Measurements from ENCODE around the gene GAS7. TPM values are rescaled to one million over a fixed set of nuclear protein-coding genes. Genes with fewer than 3 reads are reported as not detected.

The GAS7 gene
- total and polyA plus RNA-seq, 4 donors = 9.0 to 112 (median 46.1) TPM

DNA sequence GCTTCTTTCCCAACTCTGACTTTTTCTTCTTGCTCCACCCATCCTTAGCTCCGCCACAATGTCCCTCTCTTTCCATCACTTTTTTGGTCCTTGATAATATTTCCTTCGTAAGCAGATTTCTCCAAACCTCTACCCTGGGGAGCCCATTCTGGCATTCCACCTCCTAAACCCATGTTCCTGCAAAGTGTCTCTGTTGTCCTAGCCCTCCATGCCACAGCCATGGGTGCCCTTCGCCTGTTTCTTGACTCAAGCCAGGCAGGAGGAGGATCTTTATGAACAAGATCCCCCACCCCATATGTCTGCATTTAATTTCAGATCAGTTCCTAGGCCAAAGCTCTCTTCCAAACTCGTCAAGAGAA, 42.4 kb downstream of the GAS7 start:
- Histone ChIP-seq H3K4me1 (ENCODE audit: control insufficient read depth in 5 of 5, insufficient read depth in 5 of 5, low read length in 5 of 5) (peaks cover 0 to 34% (median 11%) of the 10 kb centered on the region in 5 donors), H3K4me3 (no peak overlapping the region), H3K27ac (ENCODE audit: low read depth in 1 of 2, low read length in 1 of 2) (peak overlapping the region in 1 of 2 donors; percentile 37), H3K36me3 (ENCODE audit: control insufficient read depth in 4 of 4, insufficient read depth in 4 of 4, low read length in 4 of 4) (peaks cover 0 to 2% (median 0%) of the 10 kb centered on the region in 4 donors), H3K27me3 (ENCODE audit: control insufficient read depth in 3 of 3, insufficient read depth in 3 of 3, low read length in 2 of 3) (no peaks in the 10 kb centered on the region), H3K9ac (ENCODE audit: insufficient read depth in 1 of 2, low read length in 2 of 2) (no peak overlapping the region), H3K9me3 (ENCODE audit: control insufficient read depth in 4 of 4, insufficient read depth in 3 of 4, low read length in 3 of 4) (no peaks in the 10 kb centered on the region)
- TF ChIP-seq, protein P1, sequence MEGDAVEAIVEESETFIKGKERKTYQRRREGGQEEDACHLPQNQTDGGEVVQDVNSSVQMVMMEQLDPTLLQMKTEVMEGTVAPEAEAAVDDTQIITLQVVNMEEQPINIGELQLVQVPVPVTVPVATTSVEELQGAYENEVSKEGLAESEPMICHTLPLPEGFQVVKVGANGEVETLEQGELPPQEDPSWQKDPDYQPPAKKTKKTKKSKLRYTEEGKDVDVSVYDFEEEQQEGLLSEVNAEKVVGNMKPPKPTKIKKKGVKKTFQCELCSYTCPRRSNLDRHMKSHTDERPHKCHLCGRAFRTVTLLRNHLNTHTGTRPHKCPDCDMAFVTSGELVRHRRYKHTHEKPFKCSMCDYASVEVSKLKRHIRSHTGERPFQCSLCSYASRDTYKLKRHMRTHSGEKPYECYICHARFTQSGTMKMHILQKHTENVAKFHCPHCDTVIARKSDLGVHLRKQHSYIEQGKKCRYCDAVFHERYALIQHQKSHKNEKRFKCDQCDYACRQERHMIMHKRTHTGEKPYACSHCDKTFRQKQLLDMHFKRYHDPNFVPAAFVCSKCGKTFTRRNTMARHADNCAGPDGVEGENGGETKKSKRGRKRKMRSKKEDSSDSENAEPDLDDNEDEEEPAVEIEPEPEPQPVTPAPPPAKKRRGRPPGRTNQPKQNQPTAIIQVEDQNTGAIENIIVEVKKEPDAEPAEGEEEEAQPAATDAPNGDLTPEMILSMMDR (IDR thresholded peaks at IDR 0.05; ENCODE audit: control extremely low read depth, extremely low read depth) = no peak
- DNase-seq = no peak
- no peak for ATAC-seq (ENCODE audit: insufficient read depth, low FRiP score)
- 82 to 87% methylated on average over 4 of the region's 4 CpGs for WGBS, 2 donors

- 69 to 71% methylated on average over 8 of the region's 8 CpGs for WGBS, 2 donors
- TF ChIP-seq, protein P1 (IDR thresholded peaks at IDR 0.05; ENCODE audit: control extremely low read depth, extremely low read depth) = no peak
- ATAC-seq (ENCODE audit: insufficient read depth, low FRiP score) (no peak), DNase-seq (peak; percentile 88 to 96 (median 94))
- Histone ChIP-seq H3K9ac (ENCODE audit: insufficient read depth in 1 of 2, low read length in 2 of 2) (no peak overlapping the region), H3K27ac (ENCODE audit: low read depth in 1 of 2, low read length in 1 of 2) (no peak overlapping the region), H3K4me1 (ENCODE audit: control insufficient read depth in 5 of 5, insufficient read depth in 5 of 5, low read length in 5 of 5) (peaks cover 0 to 34% (median 11%) of the 10 kb centered on the region in 5 donors), H3K36me3 (ENCODE audit: control insufficient read depth in 4 of 4, insufficient read depth in 4 of 4, low read length in 4 of 4) (peaks cover 0 to 2% (median 0%) of the 10 kb centered on the region in 4 donors), H3K27me3 (ENCODE audit: control insufficient read depth in 3 of 3, insufficient read depth in 3 of 3, low read length in 2 of 3) (no peaks in the 10 kb centered on the region), H3K9me3 (ENCODE audit: control insufficient read depth in 4 of 4, insufficient read depth in 3 of 4, low read length in 3 of 4) (no peaks in the 10 kb centered on the region), H3K4me3 (no peak overlapping the region)
These were observed 42.9 kb downstream of the GAS7 start for GRCh38 chr17:10155371-10156076.

DNA sequence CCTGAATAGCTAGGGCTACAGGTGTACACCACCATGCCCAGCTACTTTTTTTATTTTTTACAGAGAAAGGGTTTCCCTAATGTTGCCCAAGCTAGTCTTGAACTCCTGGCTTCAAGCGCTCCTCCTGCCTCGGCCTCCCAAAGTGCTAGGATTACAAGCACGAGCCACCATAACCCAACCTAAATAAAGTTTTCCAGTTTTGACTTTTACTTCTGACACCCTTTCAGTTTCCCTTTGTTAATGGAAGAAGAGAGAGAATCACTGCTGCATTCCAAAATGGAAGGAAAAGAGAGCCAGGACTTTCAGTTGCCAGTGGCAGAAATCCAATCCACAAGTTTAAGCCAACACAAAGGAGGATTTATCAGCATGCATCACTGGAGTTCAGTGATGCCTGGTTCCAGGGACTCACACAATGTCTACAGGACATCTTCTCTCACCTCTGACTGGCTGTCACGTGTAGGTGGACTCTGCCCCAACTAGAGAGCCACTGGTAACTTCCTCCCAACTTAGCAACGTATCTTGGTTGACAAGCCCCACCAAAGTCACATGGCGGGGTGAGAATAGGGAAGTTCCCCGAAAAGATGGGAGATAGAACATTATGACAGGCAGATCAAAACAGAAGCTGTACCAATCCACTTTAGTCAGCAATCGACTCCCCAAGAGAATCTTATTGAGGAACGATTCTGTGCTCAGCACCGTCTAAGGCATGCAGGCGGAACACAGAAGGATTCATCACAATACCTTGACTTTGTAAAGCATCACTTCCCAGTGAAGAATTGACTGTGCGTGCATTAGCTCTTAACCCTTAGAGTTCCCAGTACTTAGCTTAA, 46.5 kb downstream of the GAS7 start:
- Histone ChIP-seq H3K9ac (ENCODE audit: insufficient read depth in 1 of 2, low read length in 2 of 2) (no peak overlapping the region), H3K36me3 (ENCODE audit: control insufficient read depth in 4 of 4, insufficient read depth in 4 of 4, low read length in 4 of 4) (peaks cover 0 to 2% (median 0%) of the 10 kb centered on the region in 4 donors), H3K9me3 (ENCODE audit: control insufficient read depth in 4 of 4, insufficient read depth in 3 of 4, low read length in 3 of 4) (no peaks in the 10 kb centered on the region), H3K27me3 (ENCODE audit: control insufficient read depth in 3 of 3, insufficient read depth in 3 of 3, low read length in 2 of 3) (no peaks in the 10 kb centered on the region), H3K4me1 (ENCODE audit: control insufficient read depth in 5 of 5, insufficient read depth in 5 of 5, low read length in 5 of 5) (peaks cover 0 to 32% (median 9%) of the 10 kb centered on the region in 5 donors), H3K27ac (ENCODE audit: low read depth in 1 of 2, low read length in 1 of 2) (peak overlapping the region in 1 of 2 donors; percentile 18), H3K4me3 (no peak overlapping the region)
- TF ChIP-seq, protein P1 (IDR thresholded peaks at IDR 0.05; ENCODE audit: control extremely low read depth, extremely low read depth) = no peak
- ATAC-seq (ENCODE audit: insufficient read depth, low FRiP score) (peak; percentile 68), DNase-seq (peak in 2 of 3 donors; percentile 34 to 47)
- 43 to 60% methylated on average over 12 of the region's 12 CpGs for WGBS, 2 donors
